Measurements from ENCODE around the gene SLC6A13. TPM values are rescaled to one million over a fixed set of nuclear protein-coding genes. Genes with fewer than 3 reads are reported as not detected.

Gene SLC6A13
- total RNA-seq, 2 experiments from 2014 or later: 0.40 to 0.64 TPM

DNA sequence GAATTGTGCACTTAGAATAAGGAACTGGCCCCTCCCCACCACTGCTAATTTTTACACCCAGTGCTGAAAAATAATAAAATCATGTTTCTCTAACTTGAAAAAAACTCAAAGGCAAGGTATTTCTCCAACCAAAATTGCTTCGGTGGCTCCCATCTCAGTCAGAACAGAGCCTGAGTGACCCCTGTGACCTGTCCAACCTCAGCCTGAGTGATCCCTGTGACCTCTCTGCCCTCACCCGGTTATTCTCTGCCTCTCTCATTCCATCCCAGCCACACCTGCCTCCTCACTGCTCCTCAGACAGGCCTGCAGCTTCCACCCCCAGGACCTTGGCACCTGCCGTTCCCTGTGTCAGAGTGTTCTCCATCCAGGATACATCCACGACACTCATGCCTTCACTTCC is 53.8 kb downstream of the SLC6A13 start:
- H3K27me3 Mint-ChIP-seq: peaks cover 64% of the 10 kb centered on the region
- DNase-seq: no peak
- H3K4me3 Mint-ChIP-seq: no peak overlapping the region
- peaks cover 5% of the 10 kb centered on the region for H3K4me1 Mint-ChIP-seq
- H3K9me3 Mint-ChIP-seq: no peaks in the 10 kb centered on the region
- no peak overlapping the region for H3K27ac Mint-ChIP-seq
- no peaks in the 10 kb centered on the region for H3K36me3 Mint-ChIP-seq

DNA sequence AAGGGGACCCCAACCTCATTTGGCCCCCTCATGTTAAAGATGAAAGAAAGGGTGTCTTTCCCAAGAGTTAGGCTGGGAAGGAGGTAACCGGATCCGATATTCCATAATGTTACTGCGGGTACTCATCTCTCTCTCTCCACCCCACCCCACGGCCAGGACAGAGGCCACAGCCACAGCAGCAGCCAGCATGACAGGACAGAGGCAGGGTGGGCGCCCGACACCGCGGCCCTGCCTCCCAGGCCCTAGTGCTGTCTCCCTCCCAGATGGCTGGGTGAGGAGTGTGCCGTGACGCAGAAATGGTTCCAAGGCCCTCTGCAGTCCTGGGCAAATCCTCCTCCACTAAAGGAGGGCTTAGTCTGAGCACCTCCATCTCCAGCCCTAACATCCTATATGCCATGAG is 54.8 kb downstream of the SLC6A13 start:
- peaks cover 2% of the 10 kb centered on the region for H3K4me1 Mint-ChIP-seq
- peaks cover 59% of the 10 kb centered on the region for H3K27me3 Mint-ChIP-seq
- no peaks in the 10 kb centered on the region for H3K36me3 Mint-ChIP-seq
- no peaks in the 10 kb centered on the region for H3K9me3 Mint-ChIP-seq
- no peak for DNase-seq
- H3K27ac Mint-ChIP-seq: no peak overlapping the region
- no peak overlapping the region for H3K4me3 Mint-ChIP-seq

DNA sequence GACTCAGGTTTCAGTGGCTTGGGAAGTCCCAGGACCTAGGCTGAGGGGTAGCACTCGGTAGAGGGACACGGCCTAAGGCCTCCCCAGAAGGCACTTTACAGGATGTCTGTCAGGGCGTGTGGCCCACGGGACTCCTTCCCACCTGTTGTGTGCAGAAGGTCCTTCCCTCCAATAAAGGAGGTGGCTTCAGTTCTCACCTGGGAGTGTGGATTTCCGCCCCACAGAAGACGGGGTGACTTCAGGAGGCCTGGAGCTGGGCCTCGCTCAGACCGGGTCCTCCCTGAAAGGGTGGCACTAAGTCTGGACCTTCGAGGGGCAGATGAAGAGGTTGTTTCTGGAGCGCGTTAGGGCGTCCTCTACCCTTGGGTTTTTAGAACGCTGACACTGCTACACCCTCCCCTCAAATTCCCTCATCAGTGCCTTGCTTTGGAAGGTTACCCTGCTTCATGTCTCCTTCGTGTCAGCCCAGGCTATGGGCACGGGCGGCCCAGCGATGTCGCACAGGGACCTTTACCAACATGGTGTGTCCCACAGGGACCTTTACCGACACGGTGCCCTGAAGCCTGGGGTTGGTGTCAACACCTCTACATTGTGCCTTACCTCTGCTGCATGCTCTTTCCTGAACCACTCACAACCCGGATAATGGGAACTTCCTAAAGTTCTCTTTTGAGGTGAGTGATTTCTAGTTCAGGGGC is 55.7 kb downstream of the SLC6A13 start:
- Mint-ChIP-seq H3K4me1 (no peaks in the 10 kb centered on the region), H3K27me3 (peaks cover 64% of the 10 kb centered on the region), H3K36me3 (no peaks in the 10 kb centered on the region), H3K27ac (no peak overlapping the region), H3K4me3 (no peak overlapping the region), H3K9me3 (no peaks in the 10 kb centered on the region)
- no peak for DNase-seq

DNA sequence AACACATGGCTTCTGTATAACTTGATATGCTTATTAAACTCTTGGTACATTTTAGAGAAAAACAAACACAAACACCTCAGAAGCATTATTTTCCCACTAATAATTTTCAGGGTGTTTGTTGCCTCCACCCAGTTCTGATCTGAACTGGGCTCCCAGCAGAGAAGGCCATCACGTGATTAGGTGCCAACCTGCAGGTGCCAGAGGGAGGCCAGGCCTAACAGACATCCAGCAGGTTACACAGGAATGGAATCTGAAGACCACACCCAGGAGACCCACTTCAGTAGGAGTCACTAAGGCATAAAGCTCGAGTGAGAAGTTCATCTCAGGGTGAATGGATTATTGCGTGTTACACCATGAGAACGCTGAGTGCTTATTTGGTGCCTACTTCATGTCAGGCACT is 57.6 kb downstream of the SLC6A13 start:
- Mint-ChIP-seq H3K27me3 (peaks cover 64% of the 10 kb centered on the region), H3K4me3 (no peak overlapping the region), H3K36me3 (no peaks in the 10 kb centered on the region), H3K4me1 (no peaks in the 10 kb centered on the region), H3K9me3 (no peaks in the 10 kb centered on the region), H3K27ac (no peak overlapping the region)
- DNase-seq: no peak

- H3K4me3 Mint-ChIP-seq: no peak overlapping the region
- H3K27ac Mint-ChIP-seq: no peak overlapping the region
- no peaks in the 10 kb centered on the region for H3K36me3 Mint-ChIP-seq
- no peaks in the 10 kb centered on the region for H3K4me1 Mint-ChIP-seq
- H3K9me3 Mint-ChIP-seq: no peaks in the 10 kb centered on the region
- no peak for DNase-seq
- peaks cover 61% of the 10 kb centered on the region for H3K27me3 Mint-ChIP-seq
Observed at GRCh38 chr12:204261-204678, 58.4 kb downstream of the SLC6A13 start.

DNA sequence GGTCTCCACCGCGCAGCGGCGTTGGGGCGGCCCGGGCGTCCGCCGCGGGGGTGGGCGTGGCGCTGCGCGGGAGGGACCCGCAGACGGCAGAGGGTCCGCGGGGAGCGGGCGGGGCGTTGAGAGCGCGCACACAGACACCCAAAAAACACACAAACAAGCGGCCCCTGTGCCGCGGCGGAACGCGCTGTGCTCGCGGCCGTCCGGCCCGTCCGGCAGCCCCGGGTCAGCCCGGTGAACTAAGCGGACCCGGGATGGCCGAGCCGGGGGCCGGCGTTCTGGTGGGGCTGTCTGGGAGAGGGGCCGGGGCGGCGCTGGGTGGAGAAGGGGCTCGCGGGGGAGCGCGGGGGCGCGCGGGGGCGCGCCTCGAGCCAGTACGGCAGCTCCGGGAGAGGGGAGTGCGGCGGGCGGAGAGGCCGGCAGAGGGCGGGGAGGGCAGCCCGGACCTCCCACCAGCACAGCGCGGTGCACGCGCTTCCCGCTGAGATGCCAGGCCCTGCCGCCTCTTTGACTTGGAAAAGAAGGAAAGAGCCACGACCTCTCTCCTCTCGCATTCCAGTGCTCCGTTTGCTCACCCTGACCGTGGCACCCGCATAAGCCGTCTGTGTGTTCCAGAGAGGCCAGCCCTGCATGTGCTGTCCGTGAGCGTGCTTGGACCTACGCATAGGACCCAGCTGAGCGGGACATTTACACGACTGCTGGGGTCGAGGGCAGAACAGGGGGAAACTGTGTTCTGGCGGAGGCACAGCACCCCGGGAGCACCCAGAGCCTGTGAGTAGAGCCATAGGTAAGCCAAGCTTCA is 59.0 kb downstream of the SLC6A13 start:
- no peak overlapping the region for H3K27ac Mint-ChIP-seq
- H3K36me3 Mint-ChIP-seq: no peaks in the 10 kb centered on the region
- no peaks in the 10 kb centered on the region for H3K4me1 Mint-ChIP-seq

GRCh38 chr12:203074-203461 is 59.6 kb downstream of the SLC6A13 start:
- Mint-ChIP-seq H3K27me3 (peaks cover 57% of the 10 kb centered on the region), H3K4me1 (no peaks in the 10 kb centered on the region), H3K4me3 (no peak overlapping the region), H3K9me3 (no peaks in the 10 kb centered on the region), H3K27ac (no peak overlapping the region), H3K36me3 (no peaks in the 10 kb centered on the region)
- DNase-seq: no peak

More for the DNA sequence above, 59.0 kb downstream of the SLC6A13 start:
- Mint-ChIP-seq H3K27me3 (peaks cover 57% of the 10 kb centered on the region), H3K9me3 (no peaks in the 10 kb centered on the region), H3K4me3 (no peak overlapping the region)
- DNase-seq: no peak

GRCh38 chr12:202081-202731 is 60.4 kb downstream of the SLC6A13 start:
- no peaks in the 10 kb centered on the region for H3K4me1 Mint-ChIP-seq
- no peak for DNase-seq
- H3K4me3 Mint-ChIP-seq: no peak overlapping the region
- H3K27me3 Mint-ChIP-seq: peaks cover 56% of the 10 kb centered on the region
- H3K27ac Mint-ChIP-seq: no peak overlapping the region
- no peaks in the 10 kb centered on the region for H3K9me3 Mint-ChIP-seq
- H3K36me3 Mint-ChIP-seq: no peaks in the 10 kb centered on the region

DNA sequence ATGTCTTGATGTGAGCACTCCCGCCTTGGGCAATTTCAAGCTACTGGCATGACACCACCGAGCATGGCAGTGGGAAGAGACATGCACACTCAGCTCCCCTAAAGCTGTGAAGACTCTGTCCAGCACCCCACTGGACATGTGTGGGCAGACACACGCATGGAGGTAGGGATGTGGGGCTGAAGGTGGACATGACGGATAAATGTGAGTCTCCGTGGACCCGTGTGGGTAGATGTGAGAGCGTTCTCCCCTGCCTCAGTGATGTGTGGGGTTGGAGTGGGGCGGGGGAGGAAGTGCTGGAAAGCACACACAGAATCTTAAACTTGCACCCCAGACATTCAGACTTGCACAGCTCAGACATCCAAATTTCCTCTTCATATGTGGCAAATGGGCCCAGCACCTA is 61.3 kb downstream of the SLC6A13 start:
- H3K27me3 Mint-ChIP-seq: peaks cover 50% of the 10 kb centered on the region
- H3K4me3 Mint-ChIP-seq: no peak overlapping the region
- DNase-seq: no peak
- H3K9me3 Mint-ChIP-seq: no peaks in the 10 kb centered on the region
- no peaks in the 10 kb centered on the region for H3K4me1 Mint-ChIP-seq
- H3K27ac Mint-ChIP-seq: no peak overlapping the region
- H3K36me3 Mint-ChIP-seq: no peaks in the 10 kb centered on the region

DNA sequence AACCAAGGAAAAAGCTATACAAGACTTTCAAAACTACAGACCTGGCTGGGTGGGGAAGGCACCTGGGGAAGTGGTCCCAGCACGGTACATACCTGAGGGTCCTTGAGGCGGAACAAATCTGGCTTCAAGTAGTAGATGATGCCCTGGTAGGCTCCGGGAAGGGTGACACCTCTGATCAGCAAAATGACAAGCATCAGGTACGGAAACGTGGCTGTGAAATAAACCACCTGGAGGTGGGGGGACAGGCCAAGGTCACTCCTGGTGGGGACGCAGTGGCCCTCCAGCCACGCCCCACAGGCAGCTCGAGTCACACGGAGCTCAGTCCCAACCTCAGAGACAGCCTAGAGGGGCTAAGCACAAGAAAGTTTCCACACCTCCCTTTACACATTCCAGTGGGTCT is 63.9 kb downstream of the SLC6A13 start:
- no peak overlapping the region for H3K4me3 Mint-ChIP-seq
- H3K36me3 Mint-ChIP-seq: no peaks in the 10 kb centered on the region
- H3K27me3 Mint-ChIP-seq: peaks cover 25% of the 10 kb centered on the region
- H3K27ac Mint-ChIP-seq: no peak overlapping the region
- no peaks in the 10 kb centered on the region for H3K4me1 Mint-ChIP-seq
- no peaks in the 10 kb centered on the region for H3K9me3 Mint-ChIP-seq
- DNase-seq: no peak

GRCh38 chr12:197911-198695 is 64.5 kb downstream of the SLC6A13 start:
- no peak for DNase-seq
- Mint-ChIP-seq H3K27ac (no peak overlapping the region), H3K4me1 (no peaks in the 10 kb centered on the region), H3K9me3 (no peaks in the 10 kb centered on the region), H3K4me3 (no peak overlapping the region), H3K36me3 (no peaks in the 10 kb centered on the region), H3K27me3 (peaks cover 23% of the 10 kb centered on the region)

DNA sequence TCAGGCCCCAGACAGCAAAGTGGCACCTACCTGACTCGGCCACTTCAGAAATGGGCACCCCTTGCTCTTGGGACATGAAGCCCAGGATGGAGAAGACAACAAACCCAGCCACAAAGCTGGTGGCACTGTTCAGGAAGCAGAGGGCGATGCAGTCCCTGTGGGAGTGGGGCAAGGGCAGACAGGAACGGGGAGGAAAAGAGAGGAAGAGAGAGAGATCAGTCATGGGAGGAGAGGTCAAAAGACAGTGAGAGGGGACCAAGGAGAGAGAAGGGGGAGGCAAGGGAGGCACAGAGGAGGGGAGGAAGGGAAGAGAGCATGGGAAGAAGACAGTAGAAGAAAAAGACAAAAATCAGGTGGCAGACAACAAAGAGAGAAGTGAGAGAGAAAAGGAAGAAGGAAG is 65.3 kb downstream of the SLC6A13 start:
- Mint-ChIP-seq H3K4me3 (no peak overlapping the region), H3K4me1 (no peaks in the 10 kb centered on the region), H3K27me3 (peaks cover 18% of the 10 kb centered on the region), H3K9me3 (no peaks in the 10 kb centered on the region), H3K27ac (no peak overlapping the region), H3K36me3 (no peaks in the 10 kb centered on the region)
- DNase-seq: no peak

DNA sequence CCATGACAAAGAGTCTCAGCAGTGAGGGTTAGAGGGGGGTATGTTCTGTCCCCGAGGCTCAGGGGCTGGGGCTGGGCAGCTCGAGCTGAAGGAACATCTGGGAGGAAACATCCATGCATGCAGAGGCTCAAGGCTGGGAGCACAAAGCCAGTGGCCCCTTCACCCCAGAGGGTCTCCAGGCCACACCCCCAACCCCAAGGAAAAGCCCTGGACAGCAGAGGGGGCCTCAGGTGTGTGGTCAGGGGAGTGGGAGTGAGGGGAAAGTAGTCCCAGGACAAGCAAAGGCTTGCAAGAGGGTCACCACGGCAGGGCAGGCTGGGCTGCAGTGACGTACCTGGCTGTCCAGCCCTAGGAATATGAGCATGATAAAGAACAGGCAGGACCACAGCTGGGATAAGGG is 66.2 kb downstream of the SLC6A13 start:
- DNase-seq: no peak
- Mint-ChIP-seq H3K27me3 (peaks cover 14% of the 10 kb centered on the region), H3K4me1 (no peaks in the 10 kb centered on the region), H3K9me3 (no peaks in the 10 kb centered on the region), H3K4me3 (no peak overlapping the region), H3K27ac (no peak overlapping the region), H3K36me3 (no peaks in the 10 kb centered on the region)

DNA sequence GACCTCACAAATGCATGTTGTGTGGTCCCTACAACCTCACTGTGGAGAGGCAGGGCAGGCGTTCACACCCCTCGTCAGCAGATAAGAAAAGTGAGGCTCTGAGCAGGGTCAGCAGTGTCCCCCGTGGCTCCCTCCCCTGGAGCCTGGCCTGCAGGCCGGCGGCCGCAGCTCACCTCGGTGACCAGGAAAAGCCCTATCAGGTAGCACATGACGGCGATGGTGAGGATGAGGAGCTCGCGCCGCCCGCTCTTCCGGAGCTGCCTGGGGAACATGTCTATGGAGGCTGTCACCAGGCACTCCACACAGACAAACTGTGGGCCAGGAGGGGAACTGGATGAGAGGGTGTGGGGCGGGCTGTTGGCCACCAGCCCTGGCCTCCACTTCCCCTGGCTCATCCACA is 66.7 kb downstream of the SLC6A13 start:
- H3K27me3 Mint-ChIP-seq: peaks cover 9% of the 10 kb centered on the region
- H3K4me1 Mint-ChIP-seq: no peaks in the 10 kb centered on the region
- no peak overlapping the region for H3K27ac Mint-ChIP-seq
- DNase-seq: no peak
- no peak overlapping the region for H3K4me3 Mint-ChIP-seq
- no peaks in the 10 kb centered on the region for H3K9me3 Mint-ChIP-seq
- no peaks in the 10 kb centered on the region for H3K36me3 Mint-ChIP-seq

- Mint-ChIP-seq H3K9me3 (no peaks in the 10 kb centered on the region), H3K4me3 (no peak overlapping the region), H3K27me3 (peaks cover 9% of the 10 kb centered on the region), H3K36me3 (no peaks in the 10 kb centered on the region), H3K27ac (no peak overlapping the region), H3K4me1 (no peaks in the 10 kb centered on the region)
- DNase-seq: no peak
Observed at GRCh38 chr12:195156-195555, 67.5 kb downstream of the SLC6A13 start.

Measured in activated naive CD8-positive, alpha-beta T cell treated with anti-CD3 and anti-CD28 coated beads for 36 hours (primary cell).